Panc1 (cell line): ENCODE measurements around the gene GALNT14.

Experiments used
- POLR2AphosphoS5 ChIP-seq: IDR thresholded peaks from 2 replicates; pipeline ENCODE4 v1.6.1; 2012; ENCODE audit warnings: mild to moderate bottlenecking, low read depth, low read length, moderate library complexity
- TCF7L2 ChIP-seq: IDR thresholded peaks from 2 replicates; pipeline ENCODE4 v1.6.1; 2011; ENCODE audit warnings: mild to moderate bottlenecking, low read depth, low read length, inconsistent platforms
- TF ChIP-seq, protein P1 (sequence below): fragments of 450-650 bp; IDR thresholded peaks from 2 replicates; pipeline ENCODE4 v1.5.1; 2017; ENCODE audit warnings: mild to moderate bottlenecking

DNA sequence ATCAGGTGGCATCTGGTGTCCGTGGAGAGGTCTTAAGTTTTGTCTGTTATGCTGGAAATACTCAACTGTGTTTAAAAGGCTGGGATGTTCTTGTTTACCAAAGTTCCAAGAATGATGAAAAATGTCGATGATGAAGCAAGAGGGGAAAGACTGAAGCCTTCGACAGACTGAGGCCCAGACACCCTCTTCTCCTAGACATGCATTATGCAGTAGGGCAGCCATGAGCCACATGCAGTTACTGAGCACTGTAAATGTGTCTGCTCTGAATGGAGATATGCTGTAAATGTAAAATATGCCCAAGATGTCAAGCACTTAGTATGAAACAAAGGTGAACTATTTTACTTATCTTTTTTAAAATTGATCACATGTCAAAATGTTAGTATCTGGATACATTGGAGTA lies 163.1 kb downstream of the GALNT14 start:
- TF ChIP-seq, protein P1, sequence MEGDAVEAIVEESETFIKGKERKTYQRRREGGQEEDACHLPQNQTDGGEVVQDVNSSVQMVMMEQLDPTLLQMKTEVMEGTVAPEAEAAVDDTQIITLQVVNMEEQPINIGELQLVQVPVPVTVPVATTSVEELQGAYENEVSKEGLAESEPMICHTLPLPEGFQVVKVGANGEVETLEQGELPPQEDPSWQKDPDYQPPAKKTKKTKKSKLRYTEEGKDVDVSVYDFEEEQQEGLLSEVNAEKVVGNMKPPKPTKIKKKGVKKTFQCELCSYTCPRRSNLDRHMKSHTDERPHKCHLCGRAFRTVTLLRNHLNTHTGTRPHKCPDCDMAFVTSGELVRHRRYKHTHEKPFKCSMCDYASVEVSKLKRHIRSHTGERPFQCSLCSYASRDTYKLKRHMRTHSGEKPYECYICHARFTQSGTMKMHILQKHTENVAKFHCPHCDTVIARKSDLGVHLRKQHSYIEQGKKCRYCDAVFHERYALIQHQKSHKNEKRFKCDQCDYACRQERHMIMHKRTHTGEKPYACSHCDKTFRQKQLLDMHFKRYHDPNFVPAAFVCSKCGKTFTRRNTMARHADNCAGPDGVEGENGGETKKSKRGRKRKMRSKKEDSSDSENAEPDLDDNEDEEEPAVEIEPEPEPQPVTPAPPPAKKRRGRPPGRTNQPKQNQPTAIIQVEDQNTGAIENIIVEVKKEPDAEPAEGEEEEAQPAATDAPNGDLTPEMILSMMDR = no peak
- no peak for TF ChIP-seq POLR2AphosphoS5
- TF ChIP-seq TCF7L2 = no peak
